Caco-2 (cell line): ENCODE data around the gene PRRT1B. TPM values are rescaled to one million over a fixed set of nuclear protein-coding genes. Genes with fewer than 3 reads are reported as not detected.
"Not testable (repeated sequence)": the region's sequence is repeated elsewhere in the genome, so short reads cannot be mapped to it uniquely, and the experiment has no call there.

Experiments
- BruUV-seq: library from RNA; stranded (reverse); fragments of 400-500 nt; replicated peaks from 2 replicates; lab custom pipeline; 2021; lab: Mats Ljungman, UMichigan
- CTCF ChIA-PET: fragments of 300-600 bp; sonication (Branson Sonifier 250); formaldehyde crosslinking; loops from one replicate; lab custom pipeline; 2022; ENCODE audit warnings: antibody characterized with exemption; lab: Charles Lee
- POLR2A ChIA-PET: fragments of 300-600 bp; sonication (Branson Sonifier 250); formaldehyde crosslinking; loops from one replicate; lab custom pipeline; 2022; ENCODE audit warnings: antibody characterized with exemption; lab: Charles Lee
- DNase-seq, 2 experiments: peaks; one replicate each; pipeline versions ENCODE4 v3.0.0 to v3.0.0-alpha.2; 2020 to 2022
- H3K27me3 ChIP-seq: replicated peaks from 2 replicates; pipeline ENCODE4 v1.6.0; 2011; ENCODE audit warnings: low read length; ENCODE audit not compliant: control insufficient read depth, insufficient read depth
- H3K36me3 ChIP-seq: 2 replicates; pipeline ENCODE4 v1.5.1; 2011; ENCODE audit warnings: low read length; ENCODE audit not compliant: control insufficient read depth, insufficient read depth
- H3K4me1 ChIP-seq: fragments of 250-450 bp; sonication (Bioruptor Pico); 2 replicates; pipeline ENCODE4 v1.5.1; 2020; ENCODE audit warnings: mild to moderate bottlenecking
- H3K4me3 ChIP-seq: 2 replicates; pipeline ENCODE4 v1.5.1; 2011; ENCODE audit warnings: low read depth, mild to moderate bottlenecking, control low read depth, low read length
- H3K9me3 ChIP-seq: fragments of 250-450 bp; sonication (Bioruptor Pico); 2 replicates; pipeline ENCODE4 v1.5.1; 2020; ENCODE audit warnings: mild to moderate bottlenecking, moderate library complexity
- H3K27ac Mint-ChIP-seq: one replicate; pipeline ENCODE4 v1.8.0; 2022; ENCODE audit warnings: mixed read lengths; ENCODE audit not compliant: unreplicated experiment
- H3K27me3 Mint-ChIP-seq: one replicate; pipeline ENCODE4 v1.8.0; 2022; ENCODE audit warnings: mixed read lengths; ENCODE audit not compliant: insufficient read depth, unreplicated experiment
- H3K36me3 Mint-ChIP-seq: one replicate; pipeline ENCODE4 v1.8.0; 2022; ENCODE audit warnings: mild to moderate bottlenecking, mixed read lengths; ENCODE audit not compliant: insufficient read depth, unreplicated experiment
- H3K4me1 Mint-ChIP-seq: one replicate; pipeline ENCODE4 v1.8.0; 2022; ENCODE audit warnings: low read depth, mixed read lengths; ENCODE audit not compliant: unreplicated experiment
- H3K4me3 Mint-ChIP-seq: one replicate; pipeline ENCODE4 v1.8.0; 2022; ENCODE audit warnings: mild to moderate bottlenecking, moderate library complexity, mixed read lengths; ENCODE audit not compliant: unreplicated experiment
- H3K9me3 Mint-ChIP-seq: one replicate; pipeline ENCODE4 v1.8.0; 2022; ENCODE audit warnings: mixed read lengths; ENCODE audit not compliant: unreplicated experiment
- CTCF ChIP-seq, 2 experiments: fragments of 200-600 bp in 1 of 2; IDR thresholded peaks; 1 replicate in 1 of 2; 2 replicates in 1 of 2; pipeline versions ENCODE4 v1.5.1 to v1.8.0; 2011 to 2022; ENCODE audit warnings: antibody characterized with exemption in 1 of 2, control low read depth in 1 of 2, inconsistent platforms in 1 of 2, low read depth in 1 of 2, low read length in 1 of 2, mild to moderate bottlenecking in 1 of 2, moderate library complexity in 1 of 2; ENCODE audit not compliant: insufficient read depth in 1 of 2, severe bottlenecking in 1 of 2, unreplicated experiment in 1 of 2
- intact Hi-C: fragments of 100-400 bp; cut with micrococcal nuclease; formaldehyde crosslinking; loops from one replicate; pipeline ENCODE4 v1.10.0; 2022; ENCODE audit not compliant: unreplicated experiment
- total RNA-seq: library from RNA; stranded (reverse); gene quantifications from 2 replicates; pipeline ENCODE4 v1.2.3, GENCODE V29; 2022

Gene PRRT1B
- total RNA-seq, 1 experiment from 2014 or later, result 6.5 TPM

DNA sequence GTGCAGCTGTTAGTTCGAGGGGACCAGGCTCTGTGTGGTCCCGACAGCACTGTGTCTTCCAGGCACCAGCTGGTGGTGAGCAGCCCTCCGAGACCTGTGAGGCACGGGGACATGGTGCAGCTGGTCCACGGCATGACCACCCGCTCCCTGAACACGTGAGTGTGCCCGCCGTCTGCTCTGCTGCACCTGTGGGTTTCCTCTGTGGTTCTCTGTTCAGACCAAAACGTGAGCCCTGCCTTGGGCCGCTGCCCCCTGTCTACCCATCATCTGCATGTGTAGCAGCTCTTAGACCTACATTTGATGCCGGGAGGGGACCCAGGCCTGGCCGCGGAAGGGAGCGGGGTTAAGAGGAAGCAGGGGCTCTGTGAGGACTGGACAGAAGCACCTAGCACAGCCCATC lies 32.1 kb upstream of the PRRT1B start:
- ChIA-PET POLR2A (no interaction called here), CTCF (no interaction called here)
- no peaks in the 10 kb centered on the region for H3K27me3 Mint-ChIP-seq
- Histone ChIP-seq H3K4me3 (no peak overlapping the region), H3K4me1 (peaks cover 3% of the 10 kb centered on the region; the same call in 1 of the 2 replicates), H3K27me3 (no peaks in the 10 kb centered on the region), H3K9me3 (no peaks in the 10 kb centered on the region), H3K36me3 (peaks cover 2% of the 10 kb centered on the region; the same call in 1 of the 2 replicates)
- peaks cover 34% of the 10 kb centered on the region for H3K36me3 Mint-ChIP-seq
- no peak for DNase-seq
- H3K27ac Mint-ChIP-seq, result no peak overlapping the region
- no peak overlapping the region for H3K4me3 Mint-ChIP-seq
- intact Hi-C loops, result no loop called here
- no TSS peak for BruUV-seq
- no peak for TF ChIP-seq CTCF (IDR thresholded peaks at IDR 0.05; ENCODE audit: insufficient read depth in 1 of 2, low read depth in 1 of 2, low read length in 1 of 2, severe bottlenecking in 1 of 2, unreplicated experiment in 1 of 2)
- H3K4me1 Mint-ChIP-seq, result no peaks in the 10 kb centered on the region
- no peaks in the 10 kb centered on the region for H3K9me3 Mint-ChIP-seq

GRCh38 chr9:131515559-131516031 lies 29.7 kb upstream of the PRRT1B start:
- BruUV-seq, H3K4me3 Mint-ChIP-seq, intact Hi-C loops, H3K27me3 ChIP-seq, H3K4me3 ChIP-seq, H3K27ac Mint-ChIP-seq, POLR2A ChIA-PET, H3K4me1 ChIP-seq, H3K4me1 Mint-ChIP-seq, DNase-seq, H3K36me3 ChIP-seq, H3K9me3 ChIP-seq, H3K27me3 Mint-ChIP-seq, H3K9me3 Mint-ChIP-seq, CTCF ChIA-PET: not testable (repeated sequence)
- peaks cover 40% of the 10 kb centered on the region for H3K36me3 Mint-ChIP-seq

DNA sequence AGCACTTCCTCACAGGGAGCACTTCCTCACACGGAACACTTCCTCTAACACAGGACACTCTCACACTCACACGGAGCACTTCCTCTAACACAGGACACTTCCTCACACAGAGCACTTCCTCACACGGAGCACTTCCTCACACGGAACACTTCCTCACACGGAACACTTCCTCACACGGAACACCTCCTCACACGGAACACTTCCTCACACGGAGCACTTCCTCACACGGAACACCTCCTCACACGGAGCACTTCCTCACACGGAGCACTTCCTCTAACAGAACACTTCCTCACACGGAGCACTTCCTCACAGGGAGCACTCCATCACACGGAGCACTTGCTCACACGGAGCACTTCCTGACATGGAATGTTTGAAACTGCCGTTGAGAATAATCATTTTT lies 29.2 kb upstream of the PRRT1B start:
- ChIA-PET CTCF (no interaction called here), POLR2A (no interaction called here)
- Mint-ChIP-seq H3K27ac (no peak overlapping the region), H3K36me3 (peaks cover 40% of the 10 kb centered on the region), H3K9me3 (no peaks in the 10 kb centered on the region), H3K4me1 (no peaks in the 10 kb centered on the region), H3K4me3 (no peak overlapping the region), H3K27me3 (no peaks in the 10 kb centered on the region)
- no peaks in the 10 kb centered on the region for H3K9me3 ChIP-seq
- no peak overlapping the region for H3K4me3 ChIP-seq
- no peak for DNase-seq
- H3K4me1 ChIP-seq, result peaks cover 3% of the 10 kb centered on the region; the same call in 1 of the 2 replicates
- peaks cover 2% of the 10 kb centered on the region for H3K36me3 ChIP-seq
- H3K27me3 ChIP-seq, result no peaks in the 10 kb centered on the region
- TF ChIP-seq CTCF (IDR thresholded peaks at IDR 0.05; ENCODE audit: insufficient read depth in 1 of 2, low read depth in 1 of 2, low read length in 1 of 2, severe bottlenecking in 1 of 2, unreplicated experiment in 1 of 2), result no peak
- intact Hi-C loops, result no loop called here
- BruUV-seq, result no TSS peak

DNA sequence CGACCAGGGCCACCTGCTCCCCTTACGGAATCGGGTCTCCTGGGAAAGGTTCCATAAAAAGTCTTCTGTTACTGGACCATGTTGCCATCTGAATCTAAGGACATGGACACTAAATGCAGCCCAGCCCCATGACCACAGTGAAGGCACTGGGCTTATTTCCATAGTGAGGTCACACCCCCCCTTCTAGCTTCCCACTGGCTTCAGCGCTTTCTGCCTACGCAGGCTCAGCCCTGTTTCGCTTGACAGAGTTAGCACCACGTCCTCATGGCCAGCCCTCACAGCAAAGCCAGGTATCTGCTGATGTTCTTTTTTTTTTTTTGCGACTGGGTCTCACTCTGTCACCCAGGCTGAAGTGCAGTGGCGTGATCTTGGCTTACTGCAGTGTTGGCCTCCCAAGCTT lies 28.4 kb upstream of the PRRT1B start:
- H3K27ac Mint-ChIP-seq, result no peak overlapping the region
- Histone ChIP-seq H3K4me3 (no peak overlapping the region), H3K27me3 (no peaks in the 10 kb centered on the region), H3K9me3 (no peaks in the 10 kb centered on the region), H3K36me3 (peaks cover 4% of the 10 kb centered on the region), H3K4me1 (no peaks in the 10 kb centered on the region)
- no TSS peak for BruUV-seq
- no peak for DNase-seq
- CTCF ChIA-PET, result no interaction called here
- H3K4me3 Mint-ChIP-seq, result no peak overlapping the region
- H3K9me3 Mint-ChIP-seq, result no peaks in the 10 kb centered on the region
- no peaks in the 10 kb centered on the region for H3K27me3 Mint-ChIP-seq
- POLR2A ChIA-PET, result no interaction called here
- H3K4me1 Mint-ChIP-seq, result no peaks in the 10 kb centered on the region
- peaks cover 40% of the 10 kb centered on the region for H3K36me3 Mint-ChIP-seq
- intact Hi-C loops, result no loop called here
- TF ChIP-seq CTCF (IDR thresholded peaks at IDR 0.05; ENCODE audit: insufficient read depth in 1 of 2, low read depth in 1 of 2, low read length in 1 of 2, severe bottlenecking in 1 of 2, unreplicated experiment in 1 of 2), result no peak
